ENCODE measurements around the gene GLB1L2. TPM values are rescaled to one million over a fixed set of nuclear protein-coding genes. Genes with fewer than 3 reads are reported as not detected.
A peak's percentile ranks its signal among the peaks of the same experiment; 100 is the strongest.

The GLB1L2 gene
- total RNA-seq, 3 donors from 2014 or later = 21.5 to 27.9 (median 26.9) TPM

DNA sequence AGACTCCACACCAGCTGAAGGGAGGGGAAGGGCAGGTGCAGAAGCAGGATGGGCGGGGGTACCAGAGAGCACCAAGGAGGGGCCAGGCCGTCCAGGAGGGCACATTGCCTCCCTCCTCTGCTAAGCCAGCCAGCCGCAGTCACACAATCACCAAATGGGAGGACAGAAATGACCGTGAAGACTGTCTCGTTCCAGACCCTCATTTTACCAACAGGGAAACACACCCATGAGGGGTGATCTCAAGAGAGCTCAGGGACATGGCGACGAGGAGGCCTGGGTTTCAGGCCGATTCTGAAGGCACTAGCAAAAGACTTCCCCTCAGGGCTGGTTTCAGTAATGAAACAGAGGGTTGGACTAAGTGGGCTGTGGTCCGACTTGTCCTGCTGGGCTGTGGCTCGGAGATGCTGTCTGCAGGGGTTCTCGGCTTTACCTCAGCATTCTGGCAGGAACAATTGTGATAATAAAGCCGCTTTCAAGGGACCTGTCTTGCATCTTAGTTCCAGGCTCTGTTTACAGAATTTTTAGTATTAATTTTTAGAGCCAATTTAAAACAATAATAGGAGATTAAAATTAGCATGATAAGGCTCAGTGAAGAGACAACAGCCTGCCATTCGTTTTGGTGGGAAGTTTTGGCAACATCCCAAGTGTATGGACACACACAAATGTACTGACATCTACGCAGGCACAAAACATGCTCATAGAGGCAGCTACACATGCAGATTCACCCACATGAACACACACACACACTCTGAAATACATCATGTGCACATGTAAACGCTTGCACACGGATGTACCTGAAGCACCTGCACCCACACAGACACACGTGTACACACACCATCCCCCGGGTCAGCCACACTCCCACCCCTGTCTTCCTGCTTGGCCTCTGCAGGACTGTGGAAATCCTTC is 82.3 kb downstream of the GLB1L2 start:
- no peak for DNase-seq
- Histone ChIP-seq H3K4me3 (no peak overlapping the region), H3K9me3 (no peaks in the 10 kb centered on the region), H3K36me3 (ENCODE audit: low read depth) (no peaks in the 10 kb centered on the region), H3K4me1 (ENCODE audit: low read depth) (no peaks in the 10 kb centered on the region)
- no peak for ATAC-seq
- intact Hi-C loops (cut with DNase I, micrococcal nuclease) = no loop called here
- TF ChIP-seq, protein P1, sequence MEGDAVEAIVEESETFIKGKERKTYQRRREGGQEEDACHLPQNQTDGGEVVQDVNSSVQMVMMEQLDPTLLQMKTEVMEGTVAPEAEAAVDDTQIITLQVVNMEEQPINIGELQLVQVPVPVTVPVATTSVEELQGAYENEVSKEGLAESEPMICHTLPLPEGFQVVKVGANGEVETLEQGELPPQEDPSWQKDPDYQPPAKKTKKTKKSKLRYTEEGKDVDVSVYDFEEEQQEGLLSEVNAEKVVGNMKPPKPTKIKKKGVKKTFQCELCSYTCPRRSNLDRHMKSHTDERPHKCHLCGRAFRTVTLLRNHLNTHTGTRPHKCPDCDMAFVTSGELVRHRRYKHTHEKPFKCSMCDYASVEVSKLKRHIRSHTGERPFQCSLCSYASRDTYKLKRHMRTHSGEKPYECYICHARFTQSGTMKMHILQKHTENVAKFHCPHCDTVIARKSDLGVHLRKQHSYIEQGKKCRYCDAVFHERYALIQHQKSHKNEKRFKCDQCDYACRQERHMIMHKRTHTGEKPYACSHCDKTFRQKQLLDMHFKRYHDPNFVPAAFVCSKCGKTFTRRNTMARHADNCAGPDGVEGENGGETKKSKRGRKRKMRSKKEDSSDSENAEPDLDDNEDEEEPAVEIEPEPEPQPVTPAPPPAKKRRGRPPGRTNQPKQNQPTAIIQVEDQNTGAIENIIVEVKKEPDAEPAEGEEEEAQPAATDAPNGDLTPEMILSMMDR (IDR thresholded peaks at IDR 0.05) = no peak

DNA sequence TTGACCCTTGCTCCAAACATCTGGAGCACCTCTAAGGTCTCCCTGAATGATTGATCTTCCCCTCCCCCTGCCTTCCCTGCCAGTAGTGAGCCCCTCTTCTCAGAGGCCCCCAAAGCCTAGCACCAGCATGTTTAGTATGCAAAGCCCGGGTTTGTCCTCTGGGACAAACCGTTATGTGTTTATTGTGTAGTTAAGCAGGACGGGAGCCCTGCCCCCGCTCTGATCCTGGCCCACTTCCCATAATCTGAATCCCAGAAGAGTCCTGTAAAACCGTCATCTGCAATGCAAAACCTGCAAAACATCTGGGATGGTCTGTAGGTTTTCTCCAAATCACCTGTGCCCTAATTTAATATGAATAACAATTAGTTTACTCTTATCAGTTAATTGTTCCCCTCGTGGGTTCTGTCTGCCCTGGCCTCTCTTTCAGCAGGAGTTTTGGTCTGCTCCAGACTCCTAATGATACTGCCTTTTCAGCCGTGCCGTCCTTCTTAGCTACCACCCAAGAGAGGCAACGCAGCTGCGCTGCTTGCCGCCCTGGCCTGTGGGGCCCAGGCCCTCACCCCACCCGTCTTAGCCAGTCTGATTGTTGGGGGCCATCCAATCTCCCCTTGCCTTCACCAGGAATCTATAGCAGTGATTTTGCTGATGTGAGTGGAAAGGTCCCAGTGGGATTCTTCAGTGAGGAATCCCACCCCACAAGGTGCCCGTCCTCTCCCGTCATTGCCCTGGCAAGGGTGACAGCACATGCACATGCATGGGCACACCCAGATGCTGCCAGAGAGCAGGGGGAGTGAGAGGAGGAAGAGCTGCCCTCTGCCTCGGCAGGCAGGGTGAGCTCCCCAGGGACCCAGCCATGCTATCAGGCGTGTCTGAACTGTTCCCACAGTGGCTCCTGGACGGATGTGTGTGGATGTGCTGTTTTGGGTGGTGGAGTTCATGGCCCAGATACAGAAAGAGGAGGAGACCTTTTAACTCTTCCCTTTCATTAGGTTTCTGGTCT is 83.3 kb downstream of the GLB1L2 start:
- TF ChIP-seq, protein P1 (IDR thresholded peaks at IDR 0.05) = no peak
- no peaks in the 10 kb centered on the region for H3K4me1 ChIP-seq (ENCODE audit: low read depth)
- no peak overlapping the region for H3K4me3 ChIP-seq
- H3K36me3 ChIP-seq (ENCODE audit: low read depth) = no peaks in the 10 kb centered on the region
- DNase-seq (no peak), ATAC-seq (no peak)
- no peaks in the 10 kb centered on the region for H3K9me3 ChIP-seq
- intact Hi-C loops (cut with DNase I, micrococcal nuclease) = no loop called here

DNA sequence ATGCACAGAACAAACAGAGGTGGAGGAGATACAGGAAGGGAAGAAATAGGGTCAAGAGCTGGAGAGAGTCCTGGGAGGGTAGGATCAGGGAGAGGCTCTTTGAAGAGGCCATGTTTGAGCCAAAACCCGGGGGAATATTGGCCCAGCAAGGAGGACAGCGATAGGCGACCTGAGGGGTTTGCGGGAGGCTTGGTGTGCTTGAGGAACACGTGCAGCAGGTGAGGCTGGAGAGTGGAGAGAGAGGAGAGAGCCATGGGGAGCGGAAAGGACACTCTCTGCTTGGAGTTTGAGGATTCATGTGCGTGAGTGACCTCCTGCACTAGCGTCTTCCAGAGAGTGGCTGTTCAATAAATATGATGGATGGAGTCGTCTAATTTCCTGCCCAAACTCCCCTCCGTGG is 84.9 kb downstream of the GLB1L2 start:
- TF ChIP-seq, protein P1 (IDR thresholded peaks at IDR 0.05) = no peak
- DNase-seq (no peak), ATAC-seq (no peak)
- no peak overlapping the region for H3K4me3 ChIP-seq
- intact Hi-C loops (cut with DNase I, micrococcal nuclease) = no loop called here
- H3K9me3 ChIP-seq = no peaks in the 10 kb centered on the region
- no peaks in the 10 kb centered on the region for H3K4me1 ChIP-seq (ENCODE audit: low read depth)
- H3K36me3 ChIP-seq (ENCODE audit: low read depth) = no peaks in the 10 kb centered on the region

DNA sequence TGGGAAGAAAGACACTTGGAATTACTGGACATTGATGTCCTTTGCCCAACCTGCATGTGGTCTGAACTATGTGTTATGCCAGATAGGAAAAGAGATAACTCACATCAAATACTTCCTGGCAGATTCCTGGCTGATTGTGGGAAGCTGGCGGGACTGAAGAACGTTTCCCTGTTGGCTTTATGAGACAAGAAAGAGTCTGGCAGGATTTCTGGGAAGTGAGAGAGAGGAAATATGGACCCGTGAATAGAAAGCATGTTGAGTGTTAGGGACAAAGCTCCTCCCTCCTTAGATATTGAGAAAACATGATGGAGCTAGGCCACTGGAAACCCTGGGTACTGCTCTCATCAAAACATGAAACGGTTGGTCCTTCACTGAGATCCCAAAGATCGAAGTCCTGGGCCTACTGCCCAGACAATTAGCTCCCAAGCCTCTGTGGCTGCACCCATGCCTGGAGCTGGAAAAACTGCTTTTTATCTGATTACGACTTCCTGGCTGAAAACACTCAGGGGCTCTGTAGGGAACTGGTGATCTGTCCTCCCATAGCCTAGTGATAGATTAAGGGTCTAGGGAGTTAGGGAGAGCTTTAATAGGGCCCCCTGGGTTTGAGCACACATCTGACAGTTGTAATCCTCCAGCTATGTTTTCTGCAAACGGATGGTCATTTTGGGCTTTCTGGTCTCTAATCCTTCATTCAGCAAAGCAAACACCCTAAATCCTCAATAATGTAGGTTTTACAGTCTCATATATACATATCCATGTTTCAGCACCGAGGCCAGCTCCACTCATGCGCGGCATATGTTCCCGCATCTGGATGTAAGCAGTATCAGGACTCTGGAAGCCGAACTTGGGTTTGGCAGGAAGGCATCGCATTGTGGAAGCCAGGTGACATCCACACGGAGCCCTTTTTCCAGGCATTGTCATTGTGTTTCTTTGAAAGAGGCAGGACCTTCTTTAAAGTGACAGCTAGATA is 86.4 kb downstream of the GLB1L2 start:
- TF ChIP-seq, protein P1 (IDR thresholded peaks at IDR 0.05) = no peak
- H3K4me3 ChIP-seq = no peak overlapping the region
- no peaks in the 10 kb centered on the region for H3K36me3 ChIP-seq (ENCODE audit: low read depth)
- DNase-seq (peak in 1 of 3 donors; percentile 54), ATAC-seq (no peak)
- intact Hi-C loops (cut with DNase I, micrococcal nuclease) = no loop called here
- no peaks in the 10 kb centered on the region for H3K9me3 ChIP-seq
- no peaks in the 10 kb centered on the region for H3K4me1 ChIP-seq (ENCODE audit: low read depth)

DNA sequence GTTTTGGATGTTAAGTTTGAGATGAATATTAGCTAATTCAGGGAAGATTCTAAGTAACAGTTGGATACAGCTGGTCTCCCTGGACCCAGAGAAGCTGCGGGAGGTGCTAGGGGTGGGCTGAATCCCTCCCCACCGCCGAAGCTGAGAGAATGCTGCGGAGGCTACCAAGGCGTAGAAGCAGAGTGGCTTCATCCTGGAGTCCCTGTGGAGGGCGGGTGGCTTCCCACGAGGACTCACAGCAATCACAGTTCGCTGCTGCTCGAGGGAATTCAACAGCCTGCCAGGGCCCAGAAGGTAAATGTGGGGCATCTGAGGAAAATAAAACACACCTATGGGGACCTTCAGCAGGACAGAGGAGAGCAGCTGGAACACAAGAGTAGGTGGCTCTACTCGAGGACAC is 91.3 kb downstream of the GLB1L2 start:
- DNase-seq (no peak), ATAC-seq (no peak)

More for the DNA sequence above, 91.3 kb downstream of the GLB1L2 start:
- Histone ChIP-seq H3K36me3 (ENCODE audit: low read depth) (no peaks in the 10 kb centered on the region), H3K4me3 (no peak overlapping the region), H3K4me1 (ENCODE audit: low read depth) (no peaks in the 10 kb centered on the region), H3K9me3 (no peaks in the 10 kb centered on the region)
- TF ChIP-seq, protein P1 (IDR thresholded peaks at IDR 0.05) = no peak
- intact Hi-C loops (cut with DNase I, micrococcal nuclease) = no loop called here
